NCI-H2171 treated with DMSO at 0.1 percent for 48 hours (cell line): ENCODE results near the gene ARL8A.
A peak's percentile ranks its signal among the peaks of the same experiment; 100 is the strongest.
"Not testable (repeated sequence)": the region's sequence is repeated elsewhere in the genome, so short reads cannot be mapped to it uniquely, and the experiment has no call there.

Experiments used
- DNase-seq: peaks from one replicate; lab custom pipeline; 2025; lab: John Stamatoyannopoulos, UW

Gene ARL8A

GRCh38 chr1:202158810-202159533 lies 14.4 kb upstream of the ARL8A start:
- DNase-seq: no peak

- no peak for DNase-seq
Observed at GRCh38 chr1:202157945-202158344, 13.4 kb upstream of the ARL8A start.

GRCh38 chr1:202156590-202156989 lies 12.1 kb upstream of the ARL8A start:
- DNase-seq: no peak

- no peak for DNase-seq
Observed at GRCh38 chr1:202155478-202156021, 11.0 kb upstream of the ARL8A start.

- DNase-seq: peak; percentile 14
Observed at GRCh38 chr1:202154766-202155477, 10.4 kb upstream of the ARL8A start.

- DNase-seq: no peak
Observed at GRCh38 chr1:202154148-202154765, 9.7 kb upstream of the ARL8A start.

- no peak for DNase-seq
Observed at GRCh38 chr1:202153284-202153683, 8.7 kb upstream of the ARL8A start.

- no peak for DNase-seq
Observed at GRCh38 chr1:202152399-202152798, 7.9 kb upstream of the ARL8A start.

- no peak for DNase-seq
Observed at GRCh38 chr1:202151045-202151444, 6.5 kb upstream of the ARL8A start.

- DNase-seq: no peak
Observed at GRCh38 chr1:202150602-202151001, 6.1 kb upstream of the ARL8A start.

- DNase-seq: no peak
Observed at GRCh38 chr1:202150187-202150586, 5.7 kb upstream of the ARL8A start.

GRCh38 chr1:202149566-202149965 lies 5.0 kb upstream of the ARL8A start:
- DNase-seq: no peak

GRCh38 chr1:202148391-202148790 lies 3.9 kb upstream of the ARL8A start:
- DNase-seq: no peak

- DNase-seq: no peak
Observed at GRCh38 chr1:202146993-202147392, 2.5 kb upstream of the ARL8A start.

- no peak for DNase-seq
Observed at GRCh38 chr1:202146279-202146678, 1.7 kb upstream of the ARL8A start.

- not testable (repeated sequence) for DNase-seq
Observed at GRCh38 chr1:202145744-202146140, 1.2 kb upstream of the ARL8A start.

GRCh38 chr1:202145068-202145743 lies 669 bp upstream of the ARL8A start:
- DNase-seq: no peak

GRCh38 chr1:202143768-202144401 lies 652 bp downstream of the ARL8A start:
- DNase-seq: peak; percentile 44

- DNase-seq: no peak
Observed at GRCh38 chr1:202143011-202143767, 1.3 kb downstream of the ARL8A start.

- not testable (repeated sequence) for DNase-seq
Observed at GRCh38 chr1:202141468-202141867, 3.1 kb downstream of the ARL8A start.

GRCh38 chr1:202140833-202141232 lies 3.7 kb downstream of the ARL8A start:
- DNase-seq: no peak
